Smooth muscle cell (in vitro differentiated cells): ENCODE results near the gene FKBP5. TPM values are rescaled to one million over a fixed set of nuclear protein-coding genes. Genes with fewer than 3 reads are reported as not detected.

Source experiments
- DNase-seq: peaks from one replicate; lab custom pipeline; 2025; ENCODE audit not compliant: unreplicated experiment; lab: John Stamatoyannopoulos, UW
- H2AFZ ChIP-seq: fragments of 200-600 bp; sonication (generic); 2 replicates; pipeline ENCODE4 v1.6.0; 2016; ENCODE audit warnings: antibody characterized with exemption, low read depth, mild to moderate bottlenecking
- H3F3A ChIP-seq: fragments of 200-600 bp; sonication (generic); 2 replicates; pipeline ENCODE4 v1.6.0; 2017; ENCODE audit warnings: antibody characterized with exemption, low read depth
- H3K27ac ChIP-seq: fragments of 200-600 bp; sonication (generic); 2 replicates; pipeline ENCODE4 v1.5.1; 2016; ENCODE audit warnings: low read depth, mild to moderate bottlenecking
- H3K27me3 ChIP-seq: fragments of 200-600 bp; sonication (generic); 2 replicates; pipeline ENCODE4 v1.6.1; 2016; ENCODE audit warnings: low read depth, mild to moderate bottlenecking
- H3K36me3 ChIP-seq: fragments of 200-600 bp; sonication (generic); 2 replicates; pipeline ENCODE4 v1.5.1; 2016; ENCODE audit warnings: low read depth
- H3K4me1 ChIP-seq: fragments of 200-600 bp; sonication (generic); 2 replicates; pipeline ENCODE4 v1.5.1; 2016; ENCODE audit warnings: low read depth
- H3K4me2 ChIP-seq: fragments of 200-600 bp; sonication (generic); 2 replicates; pipeline ENCODE4 v1.6.0; 2016; ENCODE audit warnings: mild to moderate bottlenecking
- H3K4me3 ChIP-seq: fragments of 200-600 bp; sonication (generic); 2 replicates; pipeline ENCODE4 v1.5.1; 2016; ENCODE audit warnings: mild to moderate bottlenecking
- H3K79me2 ChIP-seq: fragments of 200-600 bp; sonication (generic); 2 replicates; pipeline ENCODE4 v1.6.0; 2016; ENCODE audit warnings: low read depth, mild to moderate bottlenecking
- H3K9ac ChIP-seq: fragments of 200-600 bp; sonication (generic); 2 replicates; pipeline ENCODE4 v1.6.0; 2016; ENCODE audit warnings: low read depth
- H3K9me3 ChIP-seq: fragments of 200-600 bp; sonication (generic); replicated peaks from 2 replicates; pipeline ENCODE4 v1.5.1; 2016; ENCODE audit warnings: low read depth
- H4K20me1 ChIP-seq: fragments of 200-600 bp; sonication (generic); 2 replicates; pipeline ENCODE4 v1.6.0; 2016; ENCODE audit warnings: low read depth
- WGBS: methylation state at CpG from one replicate; pipeline ENCODE4 v1.1.7; 2016; ENCODE audit warnings: low lambda C conversion rate; 5-methylcytosine and 5-hydroxymethylcytosine counted together
- polyA plus RNA-seq: library from polyadenylated mRNA; unstranded; fragments of >200 nt; fragmentation: Nextera tagmentation; extraction: Ambion mirVana; gene quantifications from 2 replicates; pipeline ENCODE4 v1.2.1, GENCODE V29; 2016
- total RNA-seq: library from RNA; depleted of rRNA; stranded (reverse); fragments of >200 nt; gene quantifications from 2 replicates; pipeline ENCODE4 v1.2.3, GENCODE V29; 2014
- TF ChIP-seq, protein P1 (sequence below): fragments of 200-600 bp; sonication (generic); IDR thresholded peaks from 2 replicates; pipeline ENCODE4 v1.5.1; 2017; ENCODE audit warnings: borderline replicate concordance, mild to moderate bottlenecking, antibody characterized with exemption; ENCODE audit not compliant: insufficient read depth, poor library complexity, severe bottlenecking

Gene FKBP5
- total and polyA plus RNA-seq, 2 experiments from 2014 or later = 0.85 to 3.8 TPM

DNA sequence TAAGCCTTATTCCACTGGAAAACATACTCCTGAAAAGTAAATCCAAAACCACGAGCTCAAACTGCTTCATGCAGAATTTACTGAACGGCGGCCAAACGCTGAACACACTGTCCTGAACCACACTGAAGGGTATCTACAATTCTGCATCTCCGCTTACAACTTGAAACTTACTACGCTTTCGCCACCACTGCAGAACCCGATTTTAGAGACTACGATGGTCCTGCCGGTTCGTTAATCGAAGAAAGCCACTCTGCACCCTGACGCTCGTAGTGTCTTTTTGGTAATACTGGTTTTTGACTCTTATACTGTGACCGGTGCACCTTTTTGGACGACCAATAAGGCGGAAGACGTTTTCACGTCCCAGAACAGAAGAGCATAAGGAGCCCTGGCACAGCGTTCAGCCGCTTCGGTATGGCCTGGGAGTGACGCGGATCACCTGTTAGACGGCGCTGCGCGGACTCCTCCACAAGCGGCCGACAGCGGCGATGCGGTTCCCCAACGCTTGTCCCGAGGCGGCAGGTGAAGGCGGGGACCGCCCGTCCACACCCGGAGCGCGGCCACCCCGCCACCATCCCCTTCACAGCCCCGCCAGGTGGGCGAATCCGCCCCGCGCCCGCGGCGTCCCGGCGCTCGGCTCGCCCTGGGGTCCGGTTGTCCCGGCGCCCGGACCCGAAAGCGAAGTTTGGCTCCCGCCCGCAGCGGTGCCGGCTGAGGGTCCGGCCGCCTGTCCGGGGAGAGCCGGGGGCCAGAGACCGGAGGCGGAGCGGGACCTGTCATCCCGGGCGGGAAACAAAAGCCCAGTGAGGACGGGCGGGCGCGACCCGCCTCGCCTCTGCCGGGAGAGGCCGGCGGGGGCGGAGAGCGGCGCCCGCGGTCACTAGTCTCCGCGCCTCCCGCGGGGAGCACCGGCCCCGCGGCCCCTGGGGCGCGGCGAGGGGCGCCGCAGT, 784 bp downstream of the FKBP5 start:
- Histone ChIP-seq H3K79me2 (no peaks in the 10 kb centered on the region), H3K27me3 (peaks cover 11% of the 10 kb centered on the region), H3K4me3 (peak overlapping the region; percentile 56), H3K36me3 (no peaks in the 10 kb centered on the region), H2AFZ (peak overlapping the region; percentile 76), H4K20me1 (no peaks in the 10 kb centered on the region), H3K27ac (no peak overlapping the region), H3F3A (no peaks in the 10 kb centered on the region), H3K9me3 (no peaks in the 10 kb centered on the region), H3K9ac (no peak overlapping the region), H3K4me2 (peak overlapping the region; percentile 84), H3K4me1 (peaks cover 11% of the 10 kb centered on the region)
- DNase-seq = no peak
- TF ChIP-seq, protein P1, sequence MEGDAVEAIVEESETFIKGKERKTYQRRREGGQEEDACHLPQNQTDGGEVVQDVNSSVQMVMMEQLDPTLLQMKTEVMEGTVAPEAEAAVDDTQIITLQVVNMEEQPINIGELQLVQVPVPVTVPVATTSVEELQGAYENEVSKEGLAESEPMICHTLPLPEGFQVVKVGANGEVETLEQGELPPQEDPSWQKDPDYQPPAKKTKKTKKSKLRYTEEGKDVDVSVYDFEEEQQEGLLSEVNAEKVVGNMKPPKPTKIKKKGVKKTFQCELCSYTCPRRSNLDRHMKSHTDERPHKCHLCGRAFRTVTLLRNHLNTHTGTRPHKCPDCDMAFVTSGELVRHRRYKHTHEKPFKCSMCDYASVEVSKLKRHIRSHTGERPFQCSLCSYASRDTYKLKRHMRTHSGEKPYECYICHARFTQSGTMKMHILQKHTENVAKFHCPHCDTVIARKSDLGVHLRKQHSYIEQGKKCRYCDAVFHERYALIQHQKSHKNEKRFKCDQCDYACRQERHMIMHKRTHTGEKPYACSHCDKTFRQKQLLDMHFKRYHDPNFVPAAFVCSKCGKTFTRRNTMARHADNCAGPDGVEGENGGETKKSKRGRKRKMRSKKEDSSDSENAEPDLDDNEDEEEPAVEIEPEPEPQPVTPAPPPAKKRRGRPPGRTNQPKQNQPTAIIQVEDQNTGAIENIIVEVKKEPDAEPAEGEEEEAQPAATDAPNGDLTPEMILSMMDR = no peak
- 1% methylated on average over 82 of the region's 100 CpGs for WGBS

DNA sequence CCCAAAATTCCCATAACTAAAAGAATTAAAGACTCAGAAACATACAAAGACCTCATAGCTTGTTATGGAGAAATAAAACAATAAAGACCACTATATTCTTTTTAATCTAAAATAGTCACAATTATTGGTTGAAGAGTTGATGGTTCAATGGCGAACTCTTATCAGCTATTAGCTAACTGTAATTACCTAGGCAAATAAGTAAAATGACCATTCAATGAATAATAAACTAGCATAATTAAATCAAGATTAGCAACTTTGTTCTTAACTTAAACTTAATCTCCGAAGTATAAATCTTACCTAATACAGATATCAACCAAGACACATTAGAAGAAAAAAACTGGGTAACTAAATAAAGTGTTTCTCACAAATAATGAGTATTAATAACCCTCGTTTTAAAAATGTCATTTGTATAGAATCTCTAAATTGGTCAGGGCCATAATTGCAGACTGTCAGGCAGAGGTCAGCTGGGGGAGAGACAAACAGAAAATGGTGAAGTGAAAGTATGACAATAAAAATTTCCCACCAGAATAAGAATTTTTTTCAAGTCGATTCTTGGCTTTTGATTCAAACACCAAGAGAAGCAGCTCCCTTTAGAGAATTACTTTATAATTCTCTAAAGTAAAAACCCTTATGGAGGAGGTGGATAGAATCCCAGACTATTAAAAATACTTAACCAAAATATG, 1.7 kb downstream of the FKBP5 start:
- Histone ChIP-seq H4K20me1 (no peaks in the 10 kb centered on the region), H3K9ac (no peak overlapping the region), H3K4me1 (peaks cover 11% of the 10 kb centered on the region), H3F3A (no peaks in the 10 kb centered on the region), H2AFZ (peak overlapping the region; percentile 76), H3K9me3 (no peaks in the 10 kb centered on the region), H3K79me2 (no peaks in the 10 kb centered on the region), H3K27me3 (peaks cover 11% of the 10 kb centered on the region), H3K27ac (no peak overlapping the region), H3K4me3 (peak overlapping the region; percentile 56), H3K4me2 (peak overlapping the region; percentile 84), H3K36me3 (no peaks in the 10 kb centered on the region)
- no peak for DNase-seq
- WGBS = 77% methylated on average over 4 of the region's 4 CpGs
- TF ChIP-seq, protein P1 = no peak

DNA sequence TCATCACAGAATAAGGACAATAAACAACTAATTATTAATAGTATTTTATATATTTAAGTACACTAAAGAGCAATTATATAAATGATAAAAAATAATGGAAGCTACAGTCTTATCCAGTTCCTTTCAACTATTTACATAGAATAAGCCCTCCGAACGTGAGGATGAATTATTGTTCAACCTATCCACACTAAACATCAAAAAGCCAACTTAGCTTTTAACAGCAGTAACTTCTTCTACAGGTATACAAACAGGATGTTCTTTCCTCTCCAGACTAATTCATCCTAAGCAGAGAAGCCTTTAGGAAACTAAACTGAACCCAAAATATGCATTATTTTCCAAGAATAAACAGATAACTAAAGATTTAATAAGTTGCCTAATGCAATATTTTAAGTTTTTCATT, 2.3 kb downstream of the FKBP5 start:
- Histone ChIP-seq H3K4me3 (peak overlapping the region; percentile 56), H2AFZ (no peak overlapping the region), H3K9ac (no peak overlapping the region), H3K9me3 (no peaks in the 10 kb centered on the region), H3F3A (no peaks in the 10 kb centered on the region), H3K79me2 (no peaks in the 10 kb centered on the region), H3K4me2 (no peak overlapping the region), H4K20me1 (no peaks in the 10 kb centered on the region), H3K36me3 (no peaks in the 10 kb centered on the region), H3K27me3 (peaks cover 11% of the 10 kb centered on the region), H3K27ac (no peak overlapping the region), H3K4me1 (peaks cover 11% of the 10 kb centered on the region)
- TF ChIP-seq, protein P1 = no peak
- DNase-seq = no peak
- WGBS = 85% methylated on average over 2 of the region's 2 CpGs
